ENCODE data around the gene DNASE1L3.
"Not testable (repeated sequence)": the region's sequence is repeated elsewhere in the genome, so short reads cannot be mapped to it uniquely, and the experiment has no call there.

DNASE1L3 gene, protein sequence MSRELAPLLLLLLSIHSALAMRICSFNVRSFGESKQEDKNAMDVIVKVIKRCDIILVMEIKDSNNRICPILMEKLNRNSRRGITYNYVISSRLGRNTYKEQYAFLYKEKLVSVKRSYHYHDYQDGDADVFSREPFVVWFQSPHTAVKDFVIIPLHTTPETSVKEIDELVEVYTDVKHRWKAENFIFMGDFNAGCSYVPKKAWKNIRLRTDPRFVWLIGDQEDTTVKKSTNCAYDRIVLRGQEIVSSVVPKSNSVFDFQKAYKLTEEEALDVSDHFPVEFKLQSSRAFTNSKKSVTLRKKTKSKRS

DNA sequence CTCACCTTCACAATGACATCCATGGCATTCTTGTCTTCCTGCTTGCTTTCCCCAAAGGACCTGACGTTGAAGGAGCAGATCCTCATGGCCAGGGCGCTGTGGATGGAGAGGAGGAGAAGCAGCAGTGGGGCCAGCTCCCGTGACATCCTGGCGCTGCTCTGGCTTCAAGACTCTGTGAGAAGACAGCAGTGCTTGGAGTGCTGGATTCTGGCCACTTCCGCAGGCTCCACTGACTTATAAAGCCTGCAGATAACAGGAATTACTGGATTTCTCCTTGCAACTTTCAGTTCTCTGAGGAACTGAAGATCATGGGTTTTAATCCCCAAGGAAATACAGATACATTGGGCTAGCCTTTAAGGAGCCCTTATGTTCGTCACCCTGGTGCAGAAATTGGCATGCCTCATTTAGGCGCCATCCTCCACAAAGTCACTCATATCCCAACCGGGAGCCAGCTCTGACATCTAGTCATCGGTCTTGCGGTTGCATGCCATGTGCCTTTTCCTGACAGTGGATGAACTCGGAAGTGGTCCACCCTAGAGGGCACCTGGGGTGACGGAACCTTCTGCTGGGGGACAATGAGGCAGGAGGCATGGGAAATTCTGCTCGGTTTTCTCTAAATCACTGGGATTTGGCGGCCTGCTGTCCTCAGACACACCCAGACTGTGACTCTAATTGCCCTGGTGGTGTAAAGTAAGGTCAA, at the start of gene DNASE1L3:
Gene DNASE1L3, minus strand, starts transcription at position 212 of the 700 bp plus-strand sequence. Its CDS starts 66 bp downstream, at position 146.
- DNase-seq, result no peak

DNA sequence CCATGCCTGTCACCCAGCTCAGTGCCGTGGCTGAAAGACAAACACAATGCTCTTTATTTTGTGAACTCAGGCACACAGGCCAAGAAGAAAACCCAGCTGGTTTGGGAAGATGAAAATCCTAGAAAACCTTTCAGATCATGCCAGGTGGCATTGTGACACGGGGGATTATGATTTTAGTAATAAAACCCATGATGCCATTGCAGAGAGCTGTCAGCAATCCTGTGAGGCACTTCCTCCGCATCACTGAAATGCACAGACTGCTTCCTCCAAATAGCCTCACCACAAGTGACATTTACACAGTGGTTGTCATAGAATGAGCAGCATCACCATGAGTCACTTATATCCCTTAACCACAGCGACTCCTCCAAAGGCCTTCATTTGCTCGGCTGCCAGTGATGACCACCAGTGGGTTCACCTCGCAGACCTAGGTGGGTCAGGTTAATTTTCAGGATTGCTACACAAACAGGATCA, 49.5 kb upstream of the DNASE1L3 start:
- no peak for DNase-seq

DNA sequence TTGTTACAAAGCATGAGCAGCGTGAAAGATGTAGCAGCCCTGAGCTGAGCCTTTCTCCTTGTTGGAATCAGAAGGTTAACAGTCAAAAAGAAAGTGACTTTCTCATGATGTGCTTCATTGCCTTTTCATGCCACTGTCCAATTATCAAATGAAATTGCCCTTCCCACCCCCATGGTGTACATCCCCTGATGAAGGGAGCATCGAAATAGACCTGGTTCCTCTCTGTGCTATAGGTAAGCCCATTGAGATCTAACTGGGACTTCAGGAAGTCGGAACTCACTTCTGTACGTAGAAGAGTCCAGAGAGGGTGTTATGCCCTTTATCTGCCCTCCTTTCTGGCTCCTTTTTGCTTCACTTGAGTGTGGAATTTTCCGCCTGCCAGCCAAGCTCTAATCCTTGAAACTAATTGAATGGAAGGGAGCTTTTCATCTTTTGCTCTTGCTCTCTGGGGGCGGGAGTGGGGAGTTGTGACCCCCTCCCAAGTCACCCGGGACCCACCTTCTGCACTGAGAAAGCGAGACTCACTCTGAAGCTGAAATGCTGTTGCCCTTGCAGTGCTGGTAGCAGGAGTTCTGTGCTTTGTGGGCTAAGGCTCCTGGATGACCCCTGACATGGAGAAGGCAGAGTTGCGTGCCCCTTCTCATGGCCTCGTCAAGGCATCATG, 47.8 kb upstream of the DNASE1L3 start:
- DNase-seq, result no peak

DNA sequence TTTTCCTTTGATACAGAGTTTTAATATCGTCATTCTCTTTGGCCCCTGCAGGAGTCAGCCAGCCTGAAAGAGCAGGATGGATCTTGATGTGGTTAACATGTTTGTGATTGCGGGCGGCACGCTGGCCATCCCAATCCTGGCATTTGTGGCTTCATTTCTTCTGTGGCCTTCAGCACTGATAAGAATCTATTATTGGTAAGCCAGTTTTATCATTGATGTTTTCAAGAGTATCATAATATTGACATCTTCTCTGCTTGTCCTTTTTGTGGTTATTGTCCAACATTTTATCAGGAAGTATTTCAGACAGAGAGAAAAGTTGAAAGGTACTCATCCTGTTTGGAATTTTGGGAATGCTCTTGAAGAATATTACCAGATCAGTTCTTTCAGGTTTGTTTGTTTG, 45.7 kb upstream of the DNASE1L3 start:
- DNase-seq, result no peak

DNA sequence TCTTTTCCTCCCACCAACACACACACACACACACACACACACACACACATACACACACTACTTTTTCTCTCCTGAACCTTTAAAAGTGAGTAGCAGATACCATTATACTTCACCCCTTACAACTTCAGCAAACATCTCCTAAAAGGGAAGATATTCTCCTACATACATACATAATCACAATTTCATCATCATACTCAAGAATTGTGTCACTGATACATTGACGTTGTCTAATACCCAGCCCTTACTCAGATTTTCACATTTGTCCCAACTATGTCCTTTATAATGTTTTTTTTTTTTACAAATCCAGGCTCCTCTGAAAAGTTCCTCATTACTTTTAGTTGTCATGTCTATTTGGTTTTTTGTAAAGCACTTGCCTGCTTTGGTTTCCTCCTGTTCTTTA, 45.3 kb upstream of the DNASE1L3 start:
- no peak for DNase-seq

DNA sequence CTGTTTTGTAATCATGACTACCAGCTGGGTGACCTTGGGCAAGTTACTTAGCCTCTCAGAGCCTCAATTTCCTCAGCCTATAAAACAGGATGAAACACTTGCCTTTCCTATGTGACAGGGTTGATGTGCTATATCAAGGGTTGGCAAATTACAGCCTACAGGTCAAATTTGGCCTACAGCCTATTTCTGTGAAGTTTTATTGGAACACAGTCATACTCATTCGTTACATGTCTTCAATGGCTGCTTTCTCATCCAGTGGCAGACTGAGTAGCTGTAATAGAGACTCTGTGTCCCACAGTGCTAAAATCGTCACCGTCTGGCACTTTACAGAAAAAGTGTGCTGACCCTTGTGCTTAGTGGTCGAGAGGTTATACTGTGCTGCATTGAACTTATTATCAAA, 43.4 kb upstream of the DNASE1L3 start:
- DNase-seq, result no peak

DNA sequence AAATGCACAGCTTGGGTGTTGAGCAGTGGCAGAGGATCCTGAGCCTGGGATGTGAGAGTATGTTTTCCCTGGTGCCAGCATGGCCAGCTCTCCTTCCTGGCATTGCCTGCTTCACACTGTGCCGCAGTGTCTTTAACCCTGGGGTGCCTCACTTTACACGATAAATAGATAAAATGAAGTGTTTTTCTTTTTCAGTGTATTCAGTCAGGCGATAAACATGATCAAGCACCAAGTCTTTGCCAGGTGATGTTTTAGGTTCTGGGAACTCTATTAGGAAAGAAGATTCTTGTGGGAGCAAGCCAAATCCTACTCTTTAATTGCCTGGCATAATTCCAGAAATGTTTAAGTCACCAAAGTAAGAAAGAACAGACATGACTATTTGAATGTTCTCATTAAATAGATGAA, 40.9 kb upstream of the DNASE1L3 start:
- DNase-seq, result peak; percentile 67

DNA sequence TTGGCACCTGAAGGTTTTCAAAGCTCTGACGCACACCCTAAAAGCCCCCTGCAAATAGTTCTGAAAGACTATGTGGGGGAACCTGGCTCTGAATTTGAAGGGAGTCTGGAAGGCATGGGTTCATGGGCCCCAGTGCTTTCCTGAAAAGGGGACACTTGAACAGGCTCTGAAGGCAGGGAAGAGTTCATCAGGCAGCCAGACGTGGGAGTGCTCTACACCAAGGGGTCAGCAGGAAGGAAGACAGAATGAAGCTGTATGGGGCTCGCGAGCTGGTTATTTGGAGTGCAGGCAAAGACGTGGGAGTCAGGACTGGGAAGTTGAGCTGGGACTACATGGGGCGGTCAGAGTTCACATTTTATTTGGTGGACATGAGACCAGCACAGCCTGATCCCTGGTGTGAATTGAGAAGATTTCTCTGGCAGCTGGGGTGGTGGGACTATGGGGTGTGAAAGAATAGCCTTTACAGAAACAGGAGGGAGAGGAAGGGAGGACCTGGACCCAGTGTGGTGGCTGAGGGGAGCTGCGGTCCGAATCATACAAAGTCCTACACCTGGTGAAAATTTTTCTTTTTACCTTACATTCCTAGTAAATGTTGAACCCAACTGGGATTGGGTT, 39.4 kb upstream of the DNASE1L3 start:
- no peak for DNase-seq

DNA sequence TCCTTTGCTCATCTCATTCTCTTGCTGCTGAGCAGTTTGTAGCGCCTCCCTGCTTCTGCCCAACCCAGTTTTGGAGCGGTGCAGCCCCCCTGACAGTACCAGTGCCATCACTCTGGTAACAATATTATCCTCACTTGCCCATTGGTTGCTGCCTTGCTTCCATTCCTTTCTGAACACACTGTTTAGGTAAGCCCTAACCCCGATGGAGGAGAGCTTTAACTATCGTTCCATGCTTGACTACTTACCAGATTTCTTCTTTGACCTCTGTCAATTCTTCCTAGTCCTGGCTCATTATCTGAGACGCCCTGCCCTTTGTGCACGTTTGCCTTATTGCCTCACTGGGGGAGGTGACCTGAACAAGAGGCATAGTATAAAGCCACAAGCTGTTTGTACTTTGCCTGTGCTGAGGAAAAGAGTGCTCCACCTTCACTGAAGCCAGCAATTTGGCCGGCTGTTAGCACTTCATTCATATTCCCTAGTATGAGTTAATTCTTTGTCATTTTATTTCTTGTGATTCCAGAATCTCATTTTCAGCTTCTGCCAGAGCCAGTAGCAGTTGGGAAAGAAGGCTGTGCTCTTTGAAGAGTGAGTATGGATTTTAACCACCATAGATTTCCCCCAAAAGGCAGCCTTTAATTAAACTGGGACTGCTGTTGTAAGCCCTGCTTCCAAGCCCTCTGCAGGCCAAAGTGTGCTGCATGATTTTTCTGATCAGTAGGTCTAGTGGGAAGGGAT, 38.8 kb upstream of the DNASE1L3 start:
- DNase-seq, result peak; percentile 50

DNA sequence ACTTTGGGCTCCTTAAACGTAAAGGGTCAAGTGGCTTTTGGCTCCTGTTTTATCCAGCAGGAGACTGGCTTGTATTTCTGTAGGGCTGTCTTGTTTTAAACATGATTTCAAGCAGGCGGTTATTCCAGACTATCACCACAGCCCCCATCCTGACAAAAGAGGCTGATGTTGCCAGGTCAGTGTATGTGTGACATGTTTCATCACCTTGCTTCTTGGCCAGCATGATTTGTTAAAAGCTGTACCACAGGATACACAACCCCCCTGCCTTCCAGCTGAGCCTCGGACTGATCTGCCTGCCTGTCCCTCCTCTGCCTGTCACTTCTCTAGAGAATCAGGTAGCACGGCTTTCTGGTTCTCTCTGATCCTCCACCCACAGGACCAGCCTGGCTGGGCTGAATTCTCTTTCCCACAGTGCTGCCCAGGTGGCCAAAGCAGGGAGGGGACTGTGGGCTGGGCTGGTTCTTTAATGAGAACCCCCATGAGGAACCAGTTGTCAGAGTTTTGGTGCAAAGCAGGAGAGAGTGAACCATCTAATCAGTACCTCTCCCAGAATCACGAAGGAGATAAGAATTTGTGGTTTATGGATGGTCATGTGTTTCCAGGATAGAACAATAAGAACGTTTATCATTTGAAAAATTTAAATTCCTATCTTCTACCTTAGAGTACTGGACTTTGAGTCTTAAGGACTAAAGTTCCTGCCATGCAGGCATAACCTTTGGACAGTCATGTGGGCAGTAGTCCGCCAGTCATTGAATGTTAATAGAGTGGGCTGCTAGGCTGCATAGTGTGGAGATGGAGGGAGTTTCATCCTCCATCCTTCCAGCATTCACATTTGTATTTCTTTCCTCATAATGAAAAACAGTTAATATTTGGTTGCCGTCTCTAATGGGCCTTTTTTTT, 35.6 kb upstream of the DNASE1L3 start:
- DNase-seq, result no peak

DNA sequence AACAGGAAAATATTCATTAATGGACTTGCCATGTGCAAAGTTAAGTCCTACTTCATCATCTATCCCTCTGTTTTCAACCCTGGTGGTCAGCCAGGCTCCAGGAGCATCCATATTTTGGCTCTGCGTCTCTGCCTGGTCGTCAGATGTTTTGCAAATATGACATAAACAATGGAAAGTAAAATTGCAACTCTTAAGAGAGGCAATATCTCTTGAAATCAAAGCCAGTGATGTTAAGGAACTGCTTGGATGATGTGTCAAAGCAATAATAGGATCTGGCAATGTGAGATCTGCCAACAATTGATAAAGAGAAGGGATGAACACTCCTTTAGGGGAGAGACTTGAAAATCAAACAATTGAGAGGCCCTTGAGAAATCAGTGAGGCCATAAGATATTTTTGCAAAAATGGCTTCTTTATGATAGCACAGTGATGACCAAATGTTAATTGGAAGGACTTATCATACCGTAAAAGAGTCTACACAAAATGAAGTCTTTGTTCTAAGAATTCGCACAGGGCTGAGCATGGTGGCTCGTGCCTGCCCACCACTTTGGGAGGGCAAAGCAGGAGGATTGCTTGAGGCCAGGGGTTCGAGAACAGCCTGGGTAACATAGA, 33.3 kb upstream of the DNASE1L3 start:
- DNase-seq, result no peak

DNA sequence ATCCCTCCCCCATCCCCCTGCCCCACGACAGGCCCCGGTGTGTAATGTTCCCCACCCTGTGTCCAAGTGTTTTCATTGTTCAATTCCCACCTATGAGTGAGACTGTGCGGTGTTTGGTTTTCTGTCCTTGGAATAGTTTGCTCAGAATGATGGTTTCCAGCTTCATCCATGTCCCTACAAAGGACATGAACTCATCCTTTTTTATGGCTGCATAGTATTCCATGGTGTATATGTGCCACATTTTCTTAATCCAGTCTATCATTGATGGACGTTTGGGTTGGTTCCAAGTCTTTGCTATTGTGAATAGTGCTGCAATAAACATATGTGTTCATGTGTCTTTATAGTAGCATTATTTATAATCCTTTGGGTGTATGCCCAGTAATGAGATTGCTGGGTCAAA, 32.1 kb upstream of the DNASE1L3 start:
- not testable (repeated sequence) for DNase-seq

DNA sequence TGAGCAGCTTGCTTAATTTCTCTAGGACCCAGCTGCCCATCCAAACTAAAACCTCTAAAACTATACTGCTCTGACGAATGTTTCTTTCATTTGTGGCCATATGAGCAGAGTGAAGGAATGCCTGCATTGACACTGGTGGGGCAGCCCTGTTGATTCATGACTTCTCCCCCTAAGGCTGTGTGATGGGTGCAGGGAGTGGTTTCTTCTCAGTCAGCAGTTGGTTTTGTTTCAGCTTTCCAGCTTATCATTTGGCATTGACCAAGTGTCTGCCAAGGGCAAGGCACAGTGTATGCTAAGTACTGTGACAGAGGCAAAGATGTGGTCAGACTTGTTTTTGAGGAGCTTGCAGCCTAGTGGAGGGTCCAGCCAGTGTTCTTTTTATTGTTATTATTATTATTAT, 31.6 kb upstream of the DNASE1L3 start:
- DNase-seq, result no peak

DNA sequence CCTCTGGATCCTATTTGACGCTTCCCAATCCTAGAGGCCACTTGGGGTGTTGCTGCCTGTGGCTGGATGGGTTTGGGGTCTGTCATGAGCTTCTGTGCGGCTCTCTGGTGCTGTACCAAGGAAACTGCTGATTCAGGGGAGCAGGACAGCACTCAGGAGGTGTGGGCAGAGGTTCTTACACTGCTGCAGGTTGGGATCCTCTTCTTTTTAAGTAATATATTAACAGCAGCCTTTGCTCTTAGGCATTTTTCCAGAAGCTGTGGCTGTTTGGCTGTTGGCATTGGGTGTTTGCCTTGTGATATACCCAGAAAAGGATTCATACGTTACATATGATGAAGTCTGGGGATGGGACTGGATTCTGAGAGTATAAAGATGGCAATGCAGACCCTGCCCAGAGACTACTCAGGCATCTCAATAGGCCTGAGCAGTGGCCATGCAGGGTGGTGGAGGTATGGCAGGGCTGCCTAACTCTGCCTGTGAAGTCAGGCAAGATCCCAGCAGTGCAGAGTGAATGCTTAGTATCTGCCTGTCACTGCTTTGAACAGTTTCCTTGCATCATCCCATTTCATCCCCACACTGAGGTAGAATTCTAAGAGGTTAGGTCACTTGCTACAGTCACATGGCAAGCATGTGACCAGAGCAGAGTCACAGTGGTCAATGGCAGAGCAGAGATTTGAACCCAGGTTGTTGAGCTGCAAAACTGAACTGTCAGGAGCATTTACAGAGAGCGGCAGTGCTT, 30.7 kb upstream of the DNASE1L3 start:
- DNase-seq, result no peak

DNA sequence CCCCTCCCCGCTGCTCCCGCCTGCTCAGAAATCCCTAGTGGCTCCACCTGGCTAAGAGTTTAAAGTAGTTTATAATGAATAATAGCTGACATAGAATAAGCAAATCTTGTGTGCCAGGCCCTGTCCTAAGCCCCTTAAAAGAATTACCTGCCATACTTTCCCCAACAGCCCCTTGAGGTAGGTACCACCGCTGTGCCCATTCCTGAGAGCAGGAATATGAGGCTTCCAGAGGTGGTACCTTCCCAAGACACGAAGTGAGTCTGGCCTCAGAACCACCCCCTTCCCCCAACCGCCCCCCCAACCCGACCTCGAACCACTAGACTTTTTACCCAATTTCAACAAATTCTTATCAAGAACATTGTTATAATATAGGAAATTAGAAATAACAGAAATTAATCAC, 28.1 kb upstream of the DNASE1L3 start:
- DNase-seq, result no peak

DNA sequence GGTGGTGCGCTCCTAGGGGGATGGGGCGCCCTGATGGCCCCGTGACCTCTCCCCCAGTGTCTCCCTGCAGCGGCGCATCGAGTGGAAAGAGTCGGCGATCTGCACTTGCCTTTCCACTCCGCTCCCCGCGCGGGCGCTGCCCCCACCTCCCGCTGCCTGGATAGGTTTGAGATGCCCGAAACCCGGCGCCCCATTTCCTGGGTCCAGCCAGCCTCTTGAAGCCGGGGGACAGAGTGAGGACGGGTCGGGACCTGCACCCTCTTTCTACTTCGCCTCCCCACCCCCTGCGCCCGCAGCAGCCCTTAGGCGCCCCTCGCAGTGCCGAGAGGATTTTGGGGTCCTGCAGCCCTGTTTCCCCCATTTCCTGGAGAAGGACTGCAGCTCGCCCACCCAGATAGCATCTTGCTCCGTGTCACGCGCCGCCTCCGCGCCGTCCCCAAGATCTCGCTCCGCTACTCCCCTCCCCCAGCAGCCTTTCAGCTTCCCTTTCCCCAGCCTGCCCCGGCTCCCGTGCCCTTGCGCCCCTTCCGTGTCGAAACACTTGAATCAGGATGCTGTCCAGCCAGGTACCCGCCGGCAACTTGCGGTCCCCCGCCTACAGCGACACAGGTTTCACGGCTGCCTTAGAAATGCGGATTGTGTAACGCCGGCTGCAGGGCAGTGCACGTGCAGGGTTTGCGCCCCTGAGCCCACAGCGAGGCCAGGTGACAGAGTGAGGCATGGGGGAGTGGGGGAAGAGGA, 27.3 kb upstream of the DNASE1L3 start:
- no peak for DNase-seq

DNA sequence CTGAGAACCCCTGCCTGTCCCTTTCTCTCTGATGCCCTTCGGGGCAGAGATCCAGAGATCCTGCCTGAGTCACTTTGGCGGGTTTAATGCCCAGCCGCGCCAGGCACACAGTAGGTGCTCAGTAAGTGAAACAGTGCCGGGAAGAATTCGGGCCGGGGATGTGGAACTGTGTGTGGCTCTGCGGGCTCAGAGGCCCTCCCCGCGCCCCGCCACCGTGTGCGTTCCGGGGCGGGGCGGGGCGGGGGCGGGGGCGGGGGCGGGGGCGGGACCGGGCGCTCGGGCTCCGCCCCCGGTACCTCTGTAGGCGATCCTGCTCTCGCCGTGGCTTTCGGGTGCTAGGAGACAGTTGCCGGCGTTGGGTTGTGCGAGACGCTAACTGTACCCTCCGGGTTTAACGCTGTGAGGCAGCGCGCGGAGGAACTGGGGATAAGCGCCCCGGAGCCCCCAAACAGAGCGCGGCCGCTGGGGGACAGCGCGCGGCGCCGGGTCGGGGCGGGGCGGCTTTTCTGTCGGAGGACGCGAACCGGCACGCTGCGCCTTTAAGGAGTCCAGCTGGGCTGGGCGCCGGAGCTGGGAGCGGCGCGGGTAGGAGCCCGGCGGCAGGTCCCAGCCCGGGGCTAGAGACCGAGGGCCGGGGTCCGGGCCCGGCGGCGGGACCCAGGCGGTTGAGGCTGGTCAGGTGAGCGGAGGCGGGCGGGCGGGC, 26.6 kb upstream of the DNASE1L3 start, which contains the start of gene ABHD6:
Gene ABHD6, plus strand, starts transcription at position 555 of the 703 bp plus-strand sequence. CDS start 18,795 bp downstream, outside the sequence.
- DNase-seq, result peak; percentile 27

DNA sequence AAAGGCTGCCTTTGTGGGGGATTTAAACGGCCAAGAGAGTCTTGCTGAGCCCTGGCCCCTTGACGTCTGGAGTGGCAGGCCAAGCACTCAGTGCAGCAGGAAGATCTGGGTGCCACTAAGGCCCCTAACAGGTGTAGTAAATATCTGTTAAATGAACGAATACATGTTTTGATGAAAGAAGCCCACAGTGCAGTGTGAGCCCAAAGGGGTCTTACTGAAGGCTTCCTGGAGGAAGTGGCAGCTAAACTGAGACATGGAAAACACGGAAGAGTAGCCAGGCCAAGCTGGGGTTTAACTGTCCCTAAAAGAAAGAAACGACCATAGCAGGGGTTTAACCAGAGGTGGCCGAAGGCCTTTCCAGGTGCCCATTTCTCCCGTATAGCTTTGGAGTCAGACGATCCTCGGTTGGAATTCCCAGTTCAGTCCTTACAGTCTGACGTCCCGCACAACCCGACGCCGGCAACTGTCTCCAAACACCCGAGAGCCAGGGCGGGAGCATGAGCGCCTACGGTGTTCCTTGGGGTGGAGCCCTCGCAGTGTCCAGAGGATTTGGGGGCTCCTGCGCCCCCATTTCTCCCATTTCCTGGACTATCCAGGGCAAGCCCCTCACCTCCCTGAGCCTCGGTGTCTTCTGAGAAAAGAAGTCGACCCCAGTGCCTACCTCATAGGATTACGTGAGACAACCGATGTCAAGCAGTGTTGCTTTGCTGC, 25.9 kb upstream of the DNASE1L3 start:
- DNase-seq, result no peak
